ENCODE data around the gene MAP2K4. TPM values are rescaled to one million over a fixed set of nuclear protein-coding genes. Genes with fewer than 3 reads are reported as not detected.
"Not testable (repeated sequence)": the region's sequence is repeated elsewhere in the genome, so short reads cannot be mapped to it uniquely, and the experiment has no call there.

Gene MAP2K4
- total RNA-seq, 1 donor from 2014 or later, result 57.9 TPM

DNA sequence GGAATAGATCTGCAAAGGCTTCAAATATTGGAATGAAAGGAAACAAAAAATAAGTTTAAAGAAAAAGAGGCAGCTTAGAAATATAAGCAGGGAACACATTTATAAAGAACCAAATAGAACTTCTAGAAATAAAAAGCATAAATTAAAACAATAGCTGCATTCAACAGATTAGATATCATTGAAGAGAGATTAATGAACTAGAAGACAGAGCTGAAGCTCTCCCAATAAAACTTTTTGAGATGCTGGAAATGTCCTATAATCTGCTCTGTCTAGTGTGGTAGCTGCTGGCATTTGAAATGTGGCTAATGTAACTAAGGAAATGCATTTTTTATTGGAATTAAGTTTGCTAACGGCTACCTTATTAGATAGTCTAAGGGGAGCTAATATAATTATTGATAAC lies 115.6 kb downstream of the MAP2K4 start:
- Mint-ChIP-seq H3K4me1 (peaks cover 4% of the 10 kb centered on the region), H3K36me3 (peaks cover 67% of the 10 kb centered on the region), H3K4me3 (no peak overlapping the region), H3K27ac (no peak overlapping the region), H3K27me3 (ENCODE audit: low read depth) (no peaks in the 10 kb centered on the region), H3K9me3 (peaks cover 31% of the 10 kb centered on the region)
- TF ChIP-seq, protein P1, sequence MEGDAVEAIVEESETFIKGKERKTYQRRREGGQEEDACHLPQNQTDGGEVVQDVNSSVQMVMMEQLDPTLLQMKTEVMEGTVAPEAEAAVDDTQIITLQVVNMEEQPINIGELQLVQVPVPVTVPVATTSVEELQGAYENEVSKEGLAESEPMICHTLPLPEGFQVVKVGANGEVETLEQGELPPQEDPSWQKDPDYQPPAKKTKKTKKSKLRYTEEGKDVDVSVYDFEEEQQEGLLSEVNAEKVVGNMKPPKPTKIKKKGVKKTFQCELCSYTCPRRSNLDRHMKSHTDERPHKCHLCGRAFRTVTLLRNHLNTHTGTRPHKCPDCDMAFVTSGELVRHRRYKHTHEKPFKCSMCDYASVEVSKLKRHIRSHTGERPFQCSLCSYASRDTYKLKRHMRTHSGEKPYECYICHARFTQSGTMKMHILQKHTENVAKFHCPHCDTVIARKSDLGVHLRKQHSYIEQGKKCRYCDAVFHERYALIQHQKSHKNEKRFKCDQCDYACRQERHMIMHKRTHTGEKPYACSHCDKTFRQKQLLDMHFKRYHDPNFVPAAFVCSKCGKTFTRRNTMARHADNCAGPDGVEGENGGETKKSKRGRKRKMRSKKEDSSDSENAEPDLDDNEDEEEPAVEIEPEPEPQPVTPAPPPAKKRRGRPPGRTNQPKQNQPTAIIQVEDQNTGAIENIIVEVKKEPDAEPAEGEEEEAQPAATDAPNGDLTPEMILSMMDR (IDR thresholded peaks at IDR 0.05; ENCODE audit: unreplicated experiment), result no peak
- no peak for DNase-seq (ENCODE audit: low spot score in 2 of 2, unreplicated experiment in 2 of 2)

DNA sequence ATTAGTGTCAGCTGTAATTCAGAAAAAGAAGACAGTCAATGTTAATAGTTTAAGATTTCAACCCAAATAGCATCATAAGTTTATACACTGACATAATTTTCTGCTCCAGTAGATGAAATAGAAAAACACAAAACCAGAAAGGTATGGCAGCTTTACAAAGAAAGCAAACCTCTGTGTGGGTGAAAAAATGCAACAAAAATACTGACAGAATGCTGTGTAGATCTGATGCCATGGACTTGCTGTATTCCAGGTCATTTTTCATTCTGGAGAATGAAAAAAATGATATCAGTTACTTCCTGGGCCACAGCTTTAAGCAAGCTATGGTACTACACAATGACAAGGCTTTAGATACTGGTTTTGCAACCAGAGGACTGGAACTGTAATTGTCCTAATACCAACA lies 116.0 kb downstream of the MAP2K4 start:
- Mint-ChIP-seq H3K27ac (no peak overlapping the region), H3K36me3 (peaks cover 68% of the 10 kb centered on the region), H3K27me3 (ENCODE audit: low read depth) (no peaks in the 10 kb centered on the region), H3K9me3 (peaks cover 31% of the 10 kb centered on the region), H3K4me1 (peaks cover 4% of the 10 kb centered on the region), H3K4me3 (no peak overlapping the region)
- TF ChIP-seq, protein P1 (IDR thresholded peaks at IDR 0.05; ENCODE audit: unreplicated experiment), result no peak
- no peak for DNase-seq (ENCODE audit: low spot score in 2 of 2, unreplicated experiment in 2 of 2)

DNA sequence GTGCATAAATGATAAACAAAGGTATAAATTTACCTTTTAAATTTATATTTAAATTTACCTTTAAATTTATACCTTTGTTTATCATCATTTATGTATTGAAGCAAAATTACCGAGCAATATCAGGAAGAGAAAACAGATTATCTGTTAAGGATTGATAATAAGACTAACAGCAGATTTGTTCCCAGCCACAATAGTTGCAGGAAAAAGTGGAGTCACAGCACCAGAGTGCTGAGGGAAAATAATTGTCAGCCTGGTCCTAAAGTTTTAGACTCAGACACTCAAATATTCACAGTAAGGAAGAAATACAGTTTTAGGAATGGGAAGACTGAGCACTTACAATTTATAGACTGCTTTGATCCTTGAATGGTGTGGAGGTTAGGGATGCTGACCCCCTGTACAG lies 117.2 kb downstream of the MAP2K4 start:
- Mint-ChIP-seq H3K27me3 (ENCODE audit: low read depth) (no peaks in the 10 kb centered on the region), H3K9me3 (peaks cover 31% of the 10 kb centered on the region), H3K36me3 (peaks cover 70% of the 10 kb centered on the region), H3K27ac (no peak overlapping the region), H3K4me3 (no peak overlapping the region), H3K4me1 (peaks cover 4% of the 10 kb centered on the region)
- DNase-seq (ENCODE audit: low spot score in 2 of 2, unreplicated experiment in 2 of 2), result no peak
- TF ChIP-seq, protein P1 (IDR thresholded peaks at IDR 0.05; ENCODE audit: unreplicated experiment), result no peak

DNA sequence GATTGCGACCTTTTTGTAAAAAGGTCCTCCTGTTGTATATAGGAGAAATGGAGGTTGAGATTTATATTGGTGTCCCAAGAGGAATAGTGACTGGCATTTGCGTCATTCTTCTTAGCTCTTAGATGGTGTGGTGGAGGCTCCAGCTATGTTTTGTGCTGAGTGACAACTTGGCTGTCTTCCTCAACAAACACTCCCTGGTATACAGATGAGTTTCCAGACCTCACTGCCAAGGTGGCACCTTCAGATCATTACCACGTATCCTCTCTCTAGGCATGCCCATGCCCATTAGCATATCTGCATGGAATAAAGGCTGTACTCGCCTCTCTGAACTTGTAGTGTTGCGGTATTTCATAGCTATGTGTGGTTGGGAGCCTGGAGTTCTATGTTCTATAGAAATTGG lies 120.0 kb downstream of the MAP2K4 start:
- no peak overlapping the region for H3K4me3 Mint-ChIP-seq
- H3K27ac Mint-ChIP-seq, result no peak overlapping the region
- no peaks in the 10 kb centered on the region for H3K4me1 Mint-ChIP-seq
- TF ChIP-seq, protein P1 (IDR thresholded peaks at IDR 0.05; ENCODE audit: unreplicated experiment), result no peak
- H3K27me3 Mint-ChIP-seq (ENCODE audit: low read depth), result no peaks in the 10 kb centered on the region
- H3K36me3 Mint-ChIP-seq, result peaks cover 76% of the 10 kb centered on the region
- peaks cover 35% of the 10 kb centered on the region for H3K9me3 Mint-ChIP-seq
- DNase-seq (ENCODE audit: low spot score in 2 of 2, unreplicated experiment in 2 of 2), result no peak

DNA sequence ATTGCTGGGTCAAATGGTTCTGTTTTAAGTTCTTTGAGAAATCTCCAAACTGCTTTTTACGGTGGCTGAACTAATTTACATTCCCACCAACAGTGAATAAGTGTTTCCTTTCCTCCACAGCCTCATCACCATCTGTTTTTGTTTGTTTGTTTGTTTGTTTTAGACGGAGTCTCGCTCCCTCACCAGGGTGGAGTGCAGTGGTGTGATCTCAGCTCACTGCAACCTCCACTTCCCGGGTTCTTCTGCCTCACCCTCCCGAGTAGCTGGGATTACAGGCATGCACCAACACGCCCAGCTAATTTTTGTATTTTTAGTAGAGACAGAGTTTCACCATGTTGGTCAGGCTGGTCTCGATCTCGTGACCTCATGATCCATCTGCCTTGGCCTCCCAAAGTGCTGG lies 141.5 kb downstream of the MAP2K4 start:
- H3K36me3 Mint-ChIP-seq; H3K4me3 Mint-ChIP-seq; DNase-seq (ENCODE audit: low spot score in 2 of 2, unreplicated experiment in 2 of 2); H3K27ac Mint-ChIP-seq; H3K4me1 Mint-ChIP-seq; H3K27me3 Mint-ChIP-seq (ENCODE audit: low read depth): not testable (repeated sequence)
- H3K9me3 Mint-ChIP-seq, result peaks cover 41% of the 10 kb centered on the region

DNA sequence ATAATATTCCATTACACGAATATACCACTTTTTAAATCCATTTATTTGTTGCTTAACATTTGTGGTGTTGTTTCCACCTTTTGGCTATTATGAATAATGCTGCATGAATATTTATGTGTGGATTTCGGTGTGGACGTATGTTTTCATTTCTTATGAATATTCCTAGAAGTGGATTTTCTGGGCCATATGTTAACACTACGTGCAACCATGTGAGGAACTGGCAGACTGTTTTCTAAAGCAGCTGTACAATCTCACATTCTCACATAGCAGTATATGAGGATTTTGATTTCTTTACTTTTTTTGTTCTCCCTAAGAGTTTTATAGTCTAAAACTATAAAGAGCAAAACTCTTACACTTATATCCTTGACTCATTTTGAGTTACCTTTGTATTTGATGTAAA lies 143.4 kb downstream of the MAP2K4 start:
- Mint-ChIP-seq H3K9me3 (peaks cover 28% of the 10 kb centered on the region), H3K4me3 (no peak overlapping the region), H3K4me1 (no peaks in the 10 kb centered on the region), H3K36me3 (no peaks in the 10 kb centered on the region), H3K27ac (no peak overlapping the region), H3K27me3 (ENCODE audit: low read depth) (no peaks in the 10 kb centered on the region)
- TF ChIP-seq, protein P1 (IDR thresholded peaks at IDR 0.05; ENCODE audit: unreplicated experiment), result no peak
- no peak for DNase-seq (ENCODE audit: low spot score in 2 of 2, unreplicated experiment in 2 of 2)

Measured in mesothelial cell of epicardium (in vitro differentiated cells).